NK-92 (cell line): ENCODE results near the gene ZNF184.
A peak's percentile ranks its signal among the peaks of the same experiment; 100 is the strongest.

Source experiments
- DNase-seq: peaks from one replicate; lab custom pipeline; 2025; ENCODE audit not compliant: unreplicated experiment; lab: John Stamatoyannopoulos, UW

Gene ZNF184

GRCh38 chr6:27472617-27473400, at the start of gene ZNF184:
Gene ZNF184 (minus strand): TSS chr6:27473105. CDS start chr6:27472294, 811 bp downstream.
- DNase-seq, result peak; percentile 37

DNA sequence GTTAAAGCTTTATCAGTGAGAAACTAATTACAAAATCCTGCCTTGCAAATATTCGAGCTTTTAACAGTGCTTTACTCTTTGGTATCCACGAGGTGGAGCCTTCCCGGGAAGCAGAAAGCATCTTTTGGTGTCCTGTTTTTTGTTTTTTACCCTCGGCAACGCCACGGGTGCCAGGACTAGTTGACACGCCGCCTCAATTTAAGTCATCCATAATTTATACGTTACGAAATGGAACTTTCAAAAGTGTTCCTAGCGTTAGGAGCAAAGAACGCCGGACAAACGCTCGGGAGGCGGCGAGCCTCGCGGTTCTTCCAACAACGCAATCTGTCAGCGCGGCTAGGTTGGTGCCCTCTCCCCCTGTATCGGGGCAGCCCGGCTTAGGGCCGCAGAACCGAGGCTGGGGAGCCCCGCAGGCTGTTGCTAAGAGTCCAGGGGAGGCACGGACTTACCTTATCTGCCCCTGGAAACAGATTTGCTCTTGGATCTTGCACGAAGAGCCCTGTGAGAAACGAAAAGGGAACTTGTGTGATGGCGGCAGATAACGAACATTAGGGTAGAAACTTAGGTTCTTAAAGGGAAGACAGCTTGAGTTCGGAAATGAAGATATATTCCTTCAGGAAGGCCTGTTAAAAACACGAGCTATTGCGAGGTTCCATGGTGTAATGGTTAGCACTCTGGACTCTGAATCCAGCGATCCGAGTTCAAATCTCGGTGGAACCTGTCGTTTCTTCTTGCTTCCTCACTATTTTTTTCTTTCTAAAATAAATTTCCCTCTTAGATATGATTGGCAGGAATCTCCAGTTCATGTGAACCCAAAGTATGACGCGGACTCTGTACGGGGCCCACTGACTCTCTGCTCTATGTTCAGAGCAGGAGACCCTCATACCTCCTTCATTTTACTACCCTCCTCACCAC, 46.2 kb upstream of the ZNF184 start:
- no peak for DNase-seq

- no peak for DNase-seq
Measured at GRCh38 chr6:27517928-27518787, 45.3 kb upstream of the ZNF184 start.

GRCh38 chr6:27517238-27517637, 44.3 kb upstream of the ZNF184 start:
- no peak for DNase-seq

GRCh38 chr6:27514906-27515495, 42.1 kb upstream of the ZNF184 start:
- DNase-seq, result no peak

- no peak for DNase-seq
Measured at GRCh38 chr6:27512525-27512924, 39.6 kb upstream of the ZNF184 start.

GRCh38 chr6:27507041-27507956, 34.4 kb upstream of the ZNF184 start:
- DNase-seq, result no peak

DNA sequence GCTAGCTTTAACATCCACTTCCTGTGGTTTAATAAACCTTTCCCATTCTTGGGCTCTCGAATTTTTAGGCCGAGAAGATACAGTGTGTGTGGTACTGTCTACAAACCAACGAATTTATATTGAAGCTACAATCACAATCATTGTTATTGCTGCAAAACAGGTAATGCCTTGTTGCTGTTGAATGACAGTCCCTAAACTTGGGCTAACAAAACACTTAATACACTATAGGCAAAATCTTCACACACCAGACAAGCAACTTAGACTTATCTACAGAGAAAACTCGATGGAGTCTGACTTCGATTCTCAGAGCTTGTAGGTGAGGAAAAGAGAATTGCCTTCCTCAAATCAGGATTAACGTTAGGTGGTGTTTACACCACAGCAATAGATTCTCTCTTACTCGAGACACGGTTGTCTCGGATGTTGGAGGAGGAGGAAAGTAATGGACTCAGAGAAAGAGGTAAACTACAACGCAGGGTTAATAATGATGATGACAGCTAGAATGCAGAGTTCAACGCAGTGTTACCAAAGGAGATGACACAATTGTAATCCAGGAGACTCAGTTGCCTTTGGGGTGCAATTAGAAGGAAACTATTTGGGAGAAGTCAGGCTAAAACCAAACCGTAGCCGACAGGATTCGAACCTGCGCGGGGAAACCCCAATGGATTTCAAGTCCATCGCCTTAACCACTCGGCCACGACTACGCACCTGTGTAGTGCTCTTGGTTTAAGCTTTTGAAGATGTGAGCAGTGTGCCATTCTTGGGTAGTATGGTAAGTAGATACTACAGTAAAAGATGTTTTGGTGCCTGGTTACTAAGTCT, 32.5 kb upstream of the ZNF184 start:
- DNase-seq, result no peak

GRCh38 chr6:27503436-27504030, 30.6 kb upstream of the ZNF184 start:
- DNase-seq, result peak; percentile 13

DNA sequence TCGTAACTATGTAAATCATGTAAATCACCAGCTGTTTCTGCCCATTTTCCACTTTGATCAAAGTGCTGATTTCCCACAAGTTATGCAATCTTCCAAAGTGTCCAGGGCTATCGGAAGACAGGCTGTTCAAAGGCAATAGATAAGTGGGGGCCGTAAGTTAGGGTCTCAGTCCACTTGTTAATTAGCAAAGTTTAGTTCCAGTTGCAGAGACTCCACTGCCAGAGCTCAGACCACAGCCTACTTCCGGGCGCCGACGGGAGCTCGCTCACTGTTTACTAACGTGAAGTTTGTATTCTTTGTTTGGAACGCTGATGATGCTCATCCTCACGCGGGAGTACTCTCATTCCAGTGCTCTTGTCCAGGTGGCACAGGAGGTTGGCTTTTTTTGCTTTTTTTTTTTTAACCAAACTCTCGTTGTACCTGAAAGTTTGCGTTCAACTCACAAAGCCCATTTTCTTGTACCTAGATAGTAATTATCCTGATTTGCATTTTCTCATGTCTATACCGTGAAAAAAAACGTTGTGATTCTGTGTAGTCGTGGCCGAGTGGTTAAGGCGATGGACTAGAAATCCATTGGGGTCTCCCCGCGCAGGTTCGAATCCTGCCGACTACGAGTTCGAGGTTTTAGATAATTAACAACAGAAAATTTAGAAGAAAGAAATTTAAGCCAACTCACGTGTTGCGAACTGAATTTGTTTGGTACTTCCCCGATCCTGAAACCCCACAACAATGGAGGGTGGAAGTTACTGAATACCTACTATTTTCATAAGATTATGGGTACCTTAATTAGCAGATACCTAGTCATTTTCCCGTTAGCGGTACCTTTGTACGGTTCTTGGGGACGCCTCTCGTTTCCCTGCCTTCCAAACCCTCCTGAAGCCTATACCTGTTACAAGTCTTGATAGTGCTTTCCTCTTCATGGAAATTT, 29.9 kb upstream of the ZNF184 start:
- no peak for DNase-seq

- no peak for DNase-seq
Measured at GRCh38 chr6:27501187-27501586, 28.3 kb upstream of the ZNF184 start.

- DNase-seq, result no peak
Measured at GRCh38 chr6:27500177-27500576, 27.3 kb upstream of the ZNF184 start.

GRCh38 chr6:27495386-27496135, 22.7 kb upstream of the ZNF184 start:
- DNase-seq, result no peak

DNA sequence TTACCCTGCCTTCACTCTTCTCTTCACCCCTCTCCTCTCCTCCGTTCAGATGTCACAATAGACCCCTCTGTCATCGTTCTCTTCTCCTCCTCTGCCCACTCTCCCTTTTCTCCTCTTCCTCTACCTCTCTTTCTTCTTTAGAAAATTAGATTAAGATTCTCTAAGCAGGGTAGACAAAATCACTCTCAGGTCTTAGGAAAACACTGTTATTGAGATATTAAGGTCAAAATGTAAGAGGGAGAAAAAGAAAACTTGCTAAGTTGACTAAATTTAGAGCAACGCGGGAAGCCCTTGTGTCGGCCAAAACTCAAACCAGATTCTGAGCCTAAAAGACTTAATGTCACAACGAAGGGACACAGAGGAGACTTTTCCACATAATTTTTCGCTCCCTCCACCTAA, 22.1 kb upstream of the ZNF184 start:
- DNase-seq, result no peak

DNA sequence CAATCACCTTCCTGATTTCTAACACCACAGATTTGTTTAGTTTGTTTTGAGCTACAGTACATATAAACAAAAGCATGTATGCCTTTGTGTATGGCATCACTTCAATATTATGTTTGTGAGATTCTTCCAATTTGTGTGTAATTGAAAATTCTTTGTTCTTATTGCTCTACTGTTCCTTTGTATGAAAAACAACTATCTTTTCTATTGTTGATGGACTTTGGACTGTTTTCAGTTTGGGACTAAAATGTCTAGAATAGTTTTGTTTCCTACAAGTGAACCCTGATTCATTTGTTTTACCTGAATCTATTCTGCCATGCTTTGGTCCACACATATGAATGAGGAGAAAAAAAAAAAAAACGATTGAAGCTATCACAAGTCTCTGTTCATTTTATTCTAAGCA, 21.2 kb upstream of the ZNF184 start:
- no peak for DNase-seq

DNA sequence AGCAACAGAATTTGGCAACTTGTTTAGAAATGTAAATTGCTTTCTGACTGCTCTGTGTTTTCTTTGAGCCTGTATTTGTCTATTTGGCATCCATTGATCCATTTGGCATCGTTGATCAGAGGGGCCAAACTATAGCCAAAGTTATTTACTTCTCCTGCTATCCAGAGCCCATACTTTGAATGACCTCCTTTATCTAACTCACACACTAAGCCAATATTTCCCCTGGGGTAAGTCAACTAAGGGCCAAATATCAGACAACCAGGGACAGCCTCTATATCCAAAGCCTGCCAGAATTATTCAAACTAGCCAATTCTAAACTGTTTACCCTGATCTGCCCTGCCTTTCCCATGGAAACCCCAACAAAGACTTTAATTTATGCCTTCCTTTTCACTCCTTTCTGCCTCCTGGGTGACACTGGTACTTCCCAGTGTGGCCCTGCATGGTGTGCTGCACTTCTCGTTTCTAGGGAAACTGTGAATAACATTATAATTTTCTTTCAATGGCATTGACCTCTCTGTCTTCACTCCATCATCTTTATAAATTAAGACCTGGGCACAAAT, 19.8 kb upstream of the ZNF184 start:
- no peak for DNase-seq
